SU-DHL-6 (cell line): ENCODE measurements around the gene TOR1AIP1.

Experiments
- CTCF ChIP-seq: fragments of 200-600 bp; sonication (generic); IDR thresholded peaks from one replicate; pipeline ENCODE4 v1.5.1; 2017; ENCODE audit warnings: antibody characterized with exemption, mild to moderate bottlenecking, low read length, moderate library complexity; ENCODE audit not compliant: insufficient read depth, poor library complexity, severe bottlenecking
- EZH2phosphoT487 ChIP-seq: fragments of 200-600 bp; sonication (generic), shearing (Covaris generic); conservative IDR thresholded peaks from 2 replicates; pipeline ENCODE4 v1.6.1; 2018; ENCODE audit warnings: mild to moderate bottlenecking, antibody characterized with exemption, low read length, moderate library complexity, mixed read lengths

DNA sequence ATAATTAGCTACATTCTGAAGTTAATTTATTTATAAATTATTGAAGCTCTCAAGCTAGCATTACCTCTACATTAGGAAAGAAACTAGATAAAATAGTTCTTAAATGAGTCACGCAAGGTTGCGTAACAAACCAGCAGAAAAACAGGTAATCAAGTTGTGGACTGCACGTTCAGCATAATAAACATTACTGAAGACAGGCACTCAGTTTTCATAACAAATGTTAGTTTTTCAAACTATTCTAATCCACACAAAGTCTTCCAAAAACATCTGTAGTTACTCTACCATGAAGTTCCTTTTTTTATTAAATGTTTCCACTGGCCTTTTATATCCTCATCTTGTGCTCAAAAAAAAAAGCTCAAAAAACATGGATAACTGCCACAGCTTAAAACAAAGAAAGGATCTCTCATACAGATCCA is 5.8 kb upstream of the TOR1AIP1 start:
- TF ChIP-seq CTCF, result no peak
- TF ChIP-seq EZH2phosphoT487, result no peak
